RKO (cell line): ENCODE measurements around the gene TMEM164.

Experiments
- DNase-seq: peaks from one replicate; pipeline ENCODE4 v3.0.0-alpha.2; 2016; ENCODE audit warnings: low spot score

TMEM164 gene

DNA sequence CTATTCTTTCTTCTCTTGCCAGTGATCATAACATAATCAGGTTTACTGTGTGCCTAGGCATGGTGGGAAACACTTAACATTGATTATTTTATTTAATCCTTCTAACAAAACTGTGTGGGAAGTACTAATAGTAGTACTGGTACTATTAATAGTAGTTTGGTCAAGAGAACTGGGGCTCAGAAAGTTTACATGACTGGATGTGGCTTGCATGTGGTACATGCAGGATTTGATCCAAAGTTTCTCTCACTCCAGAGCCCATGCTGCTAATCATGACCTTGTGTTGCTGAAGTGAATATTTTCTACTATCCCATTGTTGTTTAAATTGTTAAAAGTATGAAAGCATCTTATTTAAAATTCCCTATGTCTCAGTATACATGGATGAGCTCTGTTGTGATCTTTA lies 78.4 kb downstream of the TMEM164 start:
- no peak for DNase-seq

GRCh38 chrX:110081740-110082139 lies 78.8 kb downstream of the TMEM164 start:
- DNase-seq, result no peak

- no peak for DNase-seq
Observed at GRCh38 chrX:110082161-110082560, 79.2 kb downstream of the TMEM164 start.

- no peak for DNase-seq
Observed at GRCh38 chrX:110086162-110086915, 83.4 kb downstream of the TMEM164 start.

GRCh38 chrX:110086916-110087484 lies 84.1 kb downstream of the TMEM164 start:
- DNase-seq, result peak; percentile 44

GRCh38 chrX:110087485-110088356 lies 84.8 kb downstream of the TMEM164 start:
- peak; percentile 24 for DNase-seq

- no peak for DNase-seq
Observed at GRCh38 chrX:110089656-110090403, 86.9 kb downstream of the TMEM164 start.

- no peak for DNase-seq
Observed at GRCh38 chrX:110097920-110098319, 95.0 kb downstream of the TMEM164 start.

- DNase-seq, result no peak
Observed at GRCh38 chrX:110103344-110103743, 100.4 kb downstream of the TMEM164 start.

DNA sequence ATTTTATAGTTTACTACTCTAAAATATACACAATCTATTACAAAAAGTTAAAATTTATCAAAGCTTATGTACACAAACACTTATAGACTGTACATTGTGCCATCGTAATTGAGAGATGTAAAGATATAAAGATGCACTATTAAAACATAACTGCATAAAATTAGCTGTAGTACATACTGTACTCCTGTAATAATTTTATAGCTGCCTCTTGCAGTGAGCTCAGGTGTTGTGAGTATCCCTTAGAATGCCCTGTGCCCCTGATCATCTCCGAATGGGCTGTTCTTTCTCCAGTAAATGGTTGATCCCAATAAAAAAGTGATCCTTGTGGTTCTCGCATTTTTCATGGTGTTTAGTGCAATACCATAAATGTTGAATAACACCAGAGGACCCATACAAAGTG lies 101.2 kb downstream of the TMEM164 start:
- no peak for DNase-seq

DNA sequence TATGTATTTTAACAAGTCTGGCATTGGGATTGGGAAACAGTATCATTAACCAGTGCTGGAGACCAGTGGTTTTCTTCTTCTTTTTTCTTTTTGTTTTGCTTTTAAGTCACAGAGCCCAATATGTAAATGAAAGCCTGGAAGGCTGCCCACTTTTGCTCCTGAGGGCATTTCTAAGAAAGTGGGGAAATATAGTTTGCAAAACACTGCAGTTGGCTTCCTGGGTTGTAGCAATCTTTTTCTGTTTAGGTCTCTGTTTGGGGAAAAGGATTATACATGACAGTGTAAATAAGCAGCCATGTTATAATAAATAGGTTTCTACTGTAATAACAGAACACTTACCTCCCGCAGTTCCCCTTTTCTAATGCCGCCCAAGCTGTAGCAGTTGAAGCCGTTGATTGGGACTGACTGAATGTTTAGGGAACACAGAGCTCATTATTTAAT lies 105.5 kb downstream of the TMEM164 start:
- no peak for DNase-seq

- no peak for DNase-seq
Observed at GRCh38 chrX:110114260-110114776, 111.4 kb downstream of the TMEM164 start.

GRCh38 chrX:110116066-110116980 lies 113.4 kb downstream of the TMEM164 start:
- no peak for DNase-seq

GRCh38 chrX:110118530-110118929 lies 115.6 kb downstream of the TMEM164 start:
- DNase-seq, result no peak

DNA sequence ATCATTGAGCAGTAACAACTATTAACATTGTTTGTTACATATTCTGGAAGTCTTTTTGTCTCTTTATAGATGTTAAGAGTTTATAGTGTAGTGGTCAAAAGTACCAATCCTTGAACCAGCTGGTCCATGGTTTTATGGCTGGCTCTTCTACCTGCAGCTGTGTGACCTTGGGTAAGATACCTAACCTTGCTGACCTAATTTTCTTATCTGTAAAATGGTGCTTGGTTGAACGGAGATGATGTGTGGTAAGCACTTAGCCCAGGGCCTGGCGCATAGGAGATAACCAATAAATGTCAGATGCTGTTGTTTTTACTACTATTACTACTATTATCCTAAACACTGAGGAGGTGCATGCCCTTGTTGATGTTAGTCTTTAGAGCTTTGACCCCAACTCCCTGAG lies 116.6 kb downstream of the TMEM164 start:
- no peak for DNase-seq

DNA sequence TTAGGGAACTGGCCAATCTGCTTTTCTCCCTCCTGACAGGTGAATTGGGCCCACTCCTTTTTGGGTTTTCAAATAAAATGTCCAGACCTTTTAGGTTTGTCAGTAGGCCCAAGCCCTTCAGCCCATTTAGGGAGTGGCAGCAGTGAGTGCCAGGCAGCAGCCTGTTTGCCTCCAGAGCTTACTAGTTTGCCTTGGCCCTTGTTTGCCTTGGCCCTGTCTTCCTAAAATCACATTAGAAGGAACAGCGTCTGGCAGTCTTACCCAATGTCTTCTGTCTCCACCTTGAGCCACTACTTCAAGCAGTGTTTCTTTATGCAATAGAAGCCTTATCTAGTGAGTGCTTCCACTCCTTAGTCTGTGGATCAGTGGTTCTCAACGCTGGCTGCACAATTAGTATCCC lies 117.1 kb downstream of the TMEM164 start:
- no peak for DNase-seq

DNA sequence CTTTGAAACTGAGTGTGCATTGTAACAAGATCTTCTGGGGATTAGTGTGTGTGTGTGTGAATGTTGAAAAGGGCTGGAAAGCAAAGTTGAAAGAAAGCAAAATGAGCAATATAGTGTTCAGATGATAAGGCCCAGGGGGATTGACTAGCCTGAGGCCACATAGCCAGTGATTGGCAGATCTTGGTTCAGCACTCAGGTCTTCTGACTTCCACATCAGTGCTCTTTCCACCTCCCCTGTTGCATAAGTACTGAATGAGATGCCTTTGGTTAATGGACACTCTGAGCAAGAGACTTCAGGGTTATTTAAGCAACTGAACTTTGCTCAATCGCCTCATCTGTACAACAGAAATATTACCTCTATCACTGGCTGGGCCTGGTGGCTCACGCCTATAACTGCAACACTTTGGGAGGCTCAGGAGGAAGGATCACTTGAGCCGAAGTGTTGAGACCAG lies 120.4 kb downstream of the TMEM164 start:
- DNase-seq, result no peak

- no peak for DNase-seq
Observed at GRCh38 chrX:110125446-110126162, 122.7 kb downstream of the TMEM164 start.

GRCh38 chrX:110131031-110131430 lies 128.1 kb downstream of the TMEM164 start:
- DNase-seq, result no peak
